ENCODE data around the gene AP3D1.

The AP3D1 gene

DNA sequence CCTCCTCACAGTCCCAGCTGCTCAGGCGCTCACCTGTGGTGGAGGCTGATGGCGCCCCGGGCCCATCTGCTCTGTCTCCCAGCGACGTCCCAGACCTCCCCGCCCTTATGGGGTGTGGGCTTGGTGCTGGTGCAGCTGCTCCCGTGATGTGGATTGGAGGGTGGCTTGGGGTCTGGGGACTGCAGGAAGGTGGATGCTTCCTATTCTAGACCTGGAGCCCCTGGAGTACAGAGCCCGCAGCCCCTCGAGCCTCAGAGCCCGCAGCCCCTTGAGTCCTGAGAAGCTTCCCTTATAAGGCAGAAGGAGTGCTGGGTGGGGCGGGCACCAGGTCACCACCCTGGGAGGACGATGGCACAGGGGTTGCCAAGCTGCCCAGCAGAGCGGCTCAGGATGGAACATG is 44.0 kb upstream of the AP3D1 start:
- TF ChIP-seq, protein P1, sequence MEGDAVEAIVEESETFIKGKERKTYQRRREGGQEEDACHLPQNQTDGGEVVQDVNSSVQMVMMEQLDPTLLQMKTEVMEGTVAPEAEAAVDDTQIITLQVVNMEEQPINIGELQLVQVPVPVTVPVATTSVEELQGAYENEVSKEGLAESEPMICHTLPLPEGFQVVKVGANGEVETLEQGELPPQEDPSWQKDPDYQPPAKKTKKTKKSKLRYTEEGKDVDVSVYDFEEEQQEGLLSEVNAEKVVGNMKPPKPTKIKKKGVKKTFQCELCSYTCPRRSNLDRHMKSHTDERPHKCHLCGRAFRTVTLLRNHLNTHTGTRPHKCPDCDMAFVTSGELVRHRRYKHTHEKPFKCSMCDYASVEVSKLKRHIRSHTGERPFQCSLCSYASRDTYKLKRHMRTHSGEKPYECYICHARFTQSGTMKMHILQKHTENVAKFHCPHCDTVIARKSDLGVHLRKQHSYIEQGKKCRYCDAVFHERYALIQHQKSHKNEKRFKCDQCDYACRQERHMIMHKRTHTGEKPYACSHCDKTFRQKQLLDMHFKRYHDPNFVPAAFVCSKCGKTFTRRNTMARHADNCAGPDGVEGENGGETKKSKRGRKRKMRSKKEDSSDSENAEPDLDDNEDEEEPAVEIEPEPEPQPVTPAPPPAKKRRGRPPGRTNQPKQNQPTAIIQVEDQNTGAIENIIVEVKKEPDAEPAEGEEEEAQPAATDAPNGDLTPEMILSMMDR (IDR thresholded peaks at IDR 0.05; ENCODE audit: extremely low read depth, missing control alignments): no peak
- no peak for DNase-seq (ENCODE audit: low spot score)

DNA sequence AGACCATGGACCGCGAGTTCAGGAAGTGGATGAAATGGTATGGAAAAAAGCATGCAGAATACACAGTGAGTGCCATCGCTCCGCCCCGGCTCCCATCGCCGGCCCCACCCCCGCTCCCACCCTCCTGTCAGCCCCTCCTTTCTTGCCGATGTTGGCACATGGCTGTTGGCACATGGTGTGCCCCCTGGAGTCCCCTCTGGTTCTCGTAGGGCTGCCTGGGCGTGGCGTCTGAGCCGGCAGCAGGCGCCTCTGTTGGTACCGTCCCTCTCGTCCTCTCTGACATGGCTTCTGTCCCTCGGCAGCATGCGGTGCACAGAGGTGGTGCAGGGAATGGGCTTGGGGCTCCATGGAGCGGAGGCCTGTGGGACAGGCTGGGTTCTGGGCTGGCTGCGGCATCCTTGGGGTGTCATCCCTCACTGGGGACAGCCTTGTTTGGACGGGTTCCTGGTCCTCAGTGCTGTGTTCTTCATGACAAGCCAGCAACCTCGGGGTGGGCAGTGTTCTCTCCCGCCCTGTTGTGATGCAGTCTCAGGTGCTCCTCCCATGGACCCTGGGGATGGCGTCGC is 43.2 kb upstream of the AP3D1 start:
- DNase-seq (ENCODE audit: low spot score): no peak
- TF ChIP-seq, protein P1 (IDR thresholded peaks at IDR 0.05; ENCODE audit: extremely low read depth, missing control alignments): no peak

DNA sequence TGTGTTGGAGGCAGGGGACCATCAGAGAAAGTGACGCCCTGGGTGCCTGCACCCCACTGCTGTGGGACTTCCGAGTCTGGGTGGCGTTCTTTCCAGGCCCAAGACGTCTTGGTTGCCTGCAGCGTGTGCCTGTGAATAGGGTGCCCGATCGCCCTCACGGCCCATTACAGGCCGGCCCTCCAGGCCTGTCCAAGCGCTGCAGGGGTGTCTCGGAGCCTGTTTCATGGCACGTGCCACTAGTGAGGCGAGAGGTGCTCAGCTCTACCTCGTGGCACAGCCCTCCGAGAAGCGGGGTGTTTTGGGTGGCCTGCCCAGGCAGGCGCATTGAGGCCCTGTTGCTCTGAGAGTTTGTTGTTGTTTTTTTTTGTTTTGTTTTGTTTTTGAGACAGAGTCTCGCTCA is 42.4 kb upstream of the AP3D1 start:
- DNase-seq (ENCODE audit: low spot score): no peak
- TF ChIP-seq, protein P1 (IDR thresholded peaks at IDR 0.05; ENCODE audit: extremely low read depth, missing control alignments): no peak

DNA sequence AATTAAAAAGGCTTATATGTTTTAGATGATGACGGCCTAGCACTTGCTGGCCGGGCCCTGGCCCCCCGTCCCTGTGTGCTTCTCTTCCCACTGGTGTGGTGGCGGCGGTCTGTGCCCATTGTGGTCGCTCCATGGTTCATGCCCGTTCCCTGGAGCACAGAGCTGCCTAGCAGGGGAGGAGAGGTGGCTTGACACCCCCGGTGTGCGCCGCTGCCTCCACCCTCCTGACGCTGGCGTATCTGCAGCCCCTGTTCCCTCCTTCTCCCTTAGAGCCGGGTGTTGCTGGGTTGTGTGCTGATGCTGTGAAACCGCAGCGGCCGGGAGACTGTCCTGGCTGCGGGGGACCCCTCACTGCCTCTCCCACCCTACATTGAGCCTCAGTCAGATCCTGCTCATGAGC is 41.5 kb upstream of the AP3D1 start:
- DNase-seq (ENCODE audit: low spot score): no peak
- TF ChIP-seq, protein P1 (IDR thresholded peaks at IDR 0.05; ENCODE audit: extremely low read depth, missing control alignments): no peak

DNA sequence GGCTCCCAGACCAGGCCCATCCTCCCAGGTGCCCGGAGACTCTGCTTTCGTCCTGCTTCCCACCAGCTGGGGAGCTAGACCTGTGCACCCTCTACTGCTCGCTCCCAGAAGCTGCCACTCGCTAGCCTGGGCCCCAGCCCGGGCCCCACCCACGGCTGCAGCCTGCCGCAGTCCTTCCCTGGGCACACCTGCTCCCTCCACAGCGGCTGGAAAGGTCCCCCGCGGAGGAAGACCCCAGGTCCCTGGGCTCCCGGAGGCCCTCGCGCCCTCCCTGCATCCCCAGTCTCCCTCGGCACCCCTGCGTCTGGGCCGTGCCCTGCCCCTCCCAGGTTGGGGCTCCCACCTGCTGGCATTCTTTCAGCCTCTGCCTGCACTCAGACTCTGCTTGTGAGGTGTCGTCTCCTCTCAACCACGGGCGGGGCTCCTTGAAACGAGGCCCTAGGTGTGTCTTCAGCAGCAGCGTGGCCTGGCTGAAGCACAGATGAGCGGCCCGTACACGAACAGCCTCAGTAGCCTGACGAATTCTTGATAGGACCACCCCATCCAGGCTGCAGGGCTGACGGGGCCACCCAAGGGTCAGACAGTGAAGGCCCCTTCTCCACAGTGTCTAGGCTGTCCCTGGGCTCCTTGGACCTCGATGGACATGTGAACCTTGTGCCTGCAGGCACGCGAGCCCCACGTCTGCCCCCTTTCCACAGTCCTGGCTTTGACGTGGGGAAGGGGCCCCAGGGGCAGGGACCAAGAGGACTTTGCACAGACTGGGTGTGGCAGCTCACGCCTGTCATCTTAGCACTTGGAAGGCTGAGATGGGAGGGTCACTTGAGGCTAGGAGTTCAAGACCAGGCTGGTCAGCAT is 40.3 kb upstream of the AP3D1 start:
- TF ChIP-seq, protein P1 (IDR thresholded peaks at IDR 0.05; ENCODE audit: extremely low read depth, missing control alignments): no peak
- DNase-seq (ENCODE audit: low spot score): no peak

DNA sequence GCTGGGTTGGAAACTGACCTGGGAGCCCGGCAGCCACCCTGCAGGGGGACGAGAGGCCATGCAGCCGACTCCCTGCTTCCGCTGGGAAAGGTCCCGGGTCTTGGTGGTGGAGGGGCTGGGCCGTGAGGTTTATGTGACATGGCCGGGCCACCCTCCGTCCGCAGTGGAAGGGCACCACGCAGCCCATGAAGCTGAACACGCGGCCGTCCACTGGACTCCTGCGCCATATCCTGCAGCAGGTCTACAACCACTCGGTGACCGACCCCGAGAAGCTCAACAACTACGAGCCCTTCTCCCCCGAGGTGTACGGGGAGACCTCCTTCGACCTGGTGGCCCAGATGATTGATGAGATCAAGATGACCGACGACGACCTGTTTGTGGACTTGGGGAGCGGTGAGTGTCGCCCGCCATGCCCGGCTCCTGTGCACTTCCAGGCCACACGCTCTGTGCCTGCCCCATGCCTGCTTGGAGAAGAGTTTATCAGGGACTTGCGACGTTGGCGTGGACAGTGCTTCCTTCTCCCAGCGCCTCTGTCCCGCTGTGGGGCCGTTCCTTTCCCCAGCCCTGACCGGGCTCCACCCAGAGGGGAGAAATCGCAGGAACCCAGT is 39.6 kb upstream of the AP3D1 start:
- TF ChIP-seq, protein P1 (IDR thresholded peaks at IDR 0.05; ENCODE audit: extremely low read depth, missing control alignments): no peak
- DNase-seq (ENCODE audit: low spot score): no peak

DNA sequence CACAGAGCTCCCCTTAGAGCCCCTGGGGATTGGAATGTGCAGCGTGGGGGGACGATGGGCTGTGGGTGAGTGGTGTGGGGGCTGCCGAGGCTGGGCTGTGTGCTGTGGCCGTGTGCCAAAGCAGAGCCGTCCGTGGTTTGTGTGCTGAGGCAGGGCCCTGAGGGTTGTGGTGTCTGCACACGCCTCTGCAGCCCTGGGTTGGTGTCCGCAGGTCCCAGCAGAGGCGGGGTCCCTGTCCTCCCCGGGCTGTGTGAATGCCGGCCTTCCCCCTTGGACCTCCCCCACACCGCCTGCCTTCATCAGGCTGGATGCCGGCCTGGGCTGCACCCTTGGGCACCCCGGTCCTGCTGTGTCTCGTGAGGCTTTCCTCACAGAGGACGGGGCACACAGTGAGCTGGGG is 38.5 kb upstream of the AP3D1 start:
- TF ChIP-seq, protein P1 (IDR thresholded peaks at IDR 0.05; ENCODE audit: extremely low read depth, missing control alignments): no peak
- DNase-seq (ENCODE audit: low spot score): no peak
